Measurements from ENCODE around the gene STK24. TPM values are rescaled to one million over a fixed set of nuclear protein-coding genes. Genes with fewer than 3 reads are reported as not detected.

STK24 gene
- total RNA-seq, 4 donors from 2014 or later: 55.3 to 96.3 (median 83.9) TPM

DNA sequence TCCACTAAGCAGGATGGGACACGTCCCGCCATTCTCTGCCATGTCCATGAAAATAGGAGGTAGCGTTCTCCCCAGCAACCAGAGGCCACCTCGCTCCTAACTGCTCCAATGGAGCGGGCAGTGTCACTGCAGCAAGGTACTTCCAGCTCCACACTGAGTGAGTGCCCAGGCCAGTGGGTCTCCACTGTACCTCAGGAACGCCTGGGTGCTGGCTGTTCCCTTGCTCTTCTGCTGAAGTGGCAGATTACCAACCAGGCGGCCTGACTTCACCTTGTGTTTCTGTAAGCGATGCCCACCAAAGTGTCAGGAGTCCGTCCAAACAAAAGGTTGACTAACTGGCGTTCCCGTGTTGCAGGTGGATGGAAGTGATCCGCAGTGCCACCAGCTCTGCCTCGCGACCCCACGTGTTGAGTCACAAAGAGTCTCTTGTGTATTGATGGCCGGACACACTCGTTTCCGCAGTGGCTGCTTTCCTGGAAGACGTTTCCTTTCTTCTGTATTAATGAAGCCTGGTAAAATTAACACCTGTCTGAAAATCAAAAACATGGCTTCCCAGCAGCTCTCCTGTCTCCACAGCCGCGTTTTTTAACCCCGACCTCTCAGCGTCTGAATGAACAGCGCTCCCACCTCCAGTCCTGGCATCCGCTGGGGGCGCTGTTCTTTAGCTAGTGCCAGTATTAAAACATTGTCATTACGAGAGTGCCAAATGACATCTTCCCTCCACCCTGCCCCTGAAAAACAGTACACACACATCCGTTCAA, 128.8 kb downstream of the STK24 start:
- ATAC-seq (ENCODE audit: low FRiP score) (no peak), DNase-seq (ENCODE audit: low spot score) (peak; percentile 42)
- TF ChIP-seq, protein P1, sequence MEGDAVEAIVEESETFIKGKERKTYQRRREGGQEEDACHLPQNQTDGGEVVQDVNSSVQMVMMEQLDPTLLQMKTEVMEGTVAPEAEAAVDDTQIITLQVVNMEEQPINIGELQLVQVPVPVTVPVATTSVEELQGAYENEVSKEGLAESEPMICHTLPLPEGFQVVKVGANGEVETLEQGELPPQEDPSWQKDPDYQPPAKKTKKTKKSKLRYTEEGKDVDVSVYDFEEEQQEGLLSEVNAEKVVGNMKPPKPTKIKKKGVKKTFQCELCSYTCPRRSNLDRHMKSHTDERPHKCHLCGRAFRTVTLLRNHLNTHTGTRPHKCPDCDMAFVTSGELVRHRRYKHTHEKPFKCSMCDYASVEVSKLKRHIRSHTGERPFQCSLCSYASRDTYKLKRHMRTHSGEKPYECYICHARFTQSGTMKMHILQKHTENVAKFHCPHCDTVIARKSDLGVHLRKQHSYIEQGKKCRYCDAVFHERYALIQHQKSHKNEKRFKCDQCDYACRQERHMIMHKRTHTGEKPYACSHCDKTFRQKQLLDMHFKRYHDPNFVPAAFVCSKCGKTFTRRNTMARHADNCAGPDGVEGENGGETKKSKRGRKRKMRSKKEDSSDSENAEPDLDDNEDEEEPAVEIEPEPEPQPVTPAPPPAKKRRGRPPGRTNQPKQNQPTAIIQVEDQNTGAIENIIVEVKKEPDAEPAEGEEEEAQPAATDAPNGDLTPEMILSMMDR (IDR thresholded peaks at IDR 0.05): no peak

DNA sequence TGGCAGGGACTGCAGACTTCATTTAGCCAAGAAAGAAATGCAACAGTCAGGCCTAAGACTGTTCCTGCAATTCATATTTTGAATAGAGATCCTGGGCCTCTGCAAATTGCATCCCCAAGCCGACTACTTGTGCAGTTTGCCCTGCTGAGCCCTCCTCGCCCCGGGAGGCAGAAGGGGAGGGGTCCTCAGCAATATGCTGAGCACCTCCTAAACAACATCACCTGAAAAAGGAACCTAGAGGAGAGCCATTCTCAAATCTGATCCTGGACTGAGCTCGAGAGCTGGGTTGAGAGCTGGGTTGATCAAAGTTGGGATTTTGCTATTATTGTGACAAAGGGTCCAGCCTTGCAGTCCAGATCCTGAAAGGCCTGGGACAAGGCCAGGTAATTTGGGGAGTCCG, 129.8 kb downstream of the STK24 start:
- ATAC-seq (ENCODE audit: low FRiP score) (no peak), DNase-seq (ENCODE audit: low spot score) (no peak)
- TF ChIP-seq, protein P1 (IDR thresholded peaks at IDR 0.05): no peak

DNA sequence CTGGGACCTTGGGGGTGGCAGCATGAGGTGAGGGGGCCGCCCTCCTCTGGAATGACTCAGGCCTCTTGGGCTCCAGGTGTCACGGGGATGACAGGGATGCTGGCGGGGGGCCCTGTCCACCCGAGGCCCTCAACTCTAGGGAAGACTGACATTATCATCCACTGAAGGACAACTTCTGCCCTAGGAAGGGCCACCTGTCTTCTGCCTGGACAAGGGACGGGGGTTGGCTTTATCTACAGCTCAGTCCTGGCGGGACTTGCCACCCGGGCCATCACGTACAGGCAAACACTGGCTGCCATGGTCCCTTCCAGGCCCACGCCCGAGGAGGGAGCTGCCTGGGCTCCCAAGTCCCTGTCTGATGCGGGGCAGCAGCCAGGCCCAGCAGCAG, 130.7 kb downstream of the STK24 start:
- no peak for DNase-seq (ENCODE audit: low spot score)
- TF ChIP-seq, protein P1 (IDR thresholded peaks at IDR 0.05): no peak
- ATAC-seq (ENCODE audit: low FRiP score): no peak

DNA sequence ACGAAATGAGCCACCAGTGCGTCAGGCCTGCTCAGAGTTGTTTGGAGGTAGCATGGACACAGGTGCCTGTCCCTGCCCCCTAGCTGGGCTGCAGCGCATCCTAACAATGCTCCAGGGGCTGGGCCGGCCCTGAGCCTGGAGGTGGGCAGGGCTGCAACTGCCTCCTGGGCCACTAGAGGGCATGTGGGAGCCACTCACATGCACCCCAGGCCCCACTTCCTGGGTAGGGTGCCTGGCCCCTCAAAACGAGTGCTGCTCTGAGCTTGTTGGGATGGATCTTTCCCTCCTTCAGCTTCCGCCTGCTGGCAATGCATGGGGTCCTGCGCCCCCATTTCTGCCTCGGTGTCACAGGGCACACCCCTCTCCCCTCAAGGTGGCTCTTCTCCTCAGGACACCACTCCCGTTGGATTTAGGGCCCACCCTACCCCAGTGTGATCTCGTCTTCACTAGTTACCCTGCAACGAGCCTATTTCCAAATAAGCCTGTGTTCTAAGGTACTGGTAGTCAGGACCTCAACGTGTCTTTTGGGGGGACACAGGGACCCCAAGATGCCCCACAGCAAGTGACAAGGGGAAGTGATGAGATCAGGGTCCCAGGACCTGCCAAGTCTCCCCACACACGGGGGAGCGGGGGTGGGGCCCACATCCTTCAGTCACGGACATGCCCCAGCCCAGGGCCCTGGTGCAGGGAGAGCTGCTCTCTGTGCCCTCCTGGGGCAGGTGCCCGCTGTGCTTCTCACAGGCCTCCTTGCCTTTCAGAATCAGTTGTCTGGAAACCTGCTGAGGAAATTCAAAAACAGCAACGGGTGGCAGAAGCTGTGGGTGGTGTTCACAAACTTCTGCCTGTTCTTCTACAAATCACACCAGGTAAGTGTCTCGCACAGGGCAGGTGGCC, 131.3 kb downstream of the STK24 start:
- ATAC-seq (ENCODE audit: low FRiP score) (peak; percentile 81), DNase-seq (ENCODE audit: low spot score) (peak; percentile 75)
- TF ChIP-seq, protein P1 (IDR thresholded peaks at IDR 0.05): peak in 1 of 3 donors; percentile 94

DNA sequence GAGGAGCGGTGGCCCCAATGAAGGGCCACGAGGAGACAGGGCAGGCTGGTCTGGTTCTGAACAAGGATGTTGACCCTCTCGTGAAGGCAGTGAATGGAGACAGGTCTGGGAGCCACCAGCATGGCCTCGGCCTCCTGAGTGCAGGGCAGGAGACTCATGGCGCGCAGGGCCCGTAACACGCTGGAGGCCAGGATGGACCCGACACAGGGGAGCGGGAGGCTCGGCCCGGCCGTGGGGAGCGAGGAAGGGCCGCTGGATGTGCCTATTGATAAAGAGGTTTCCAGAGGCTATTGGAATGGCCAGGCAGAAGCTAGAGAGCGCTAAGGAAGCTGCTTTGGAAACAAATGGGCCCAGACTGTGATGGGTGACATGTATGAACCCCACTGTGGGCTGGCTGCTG, 132.5 kb downstream of the STK24 start:
- TF ChIP-seq, protein P1 (IDR thresholded peaks at IDR 0.05): no peak
- ATAC-seq (ENCODE audit: low FRiP score) (no peak), DNase-seq (ENCODE audit: low spot score) (no peak)

DNA sequence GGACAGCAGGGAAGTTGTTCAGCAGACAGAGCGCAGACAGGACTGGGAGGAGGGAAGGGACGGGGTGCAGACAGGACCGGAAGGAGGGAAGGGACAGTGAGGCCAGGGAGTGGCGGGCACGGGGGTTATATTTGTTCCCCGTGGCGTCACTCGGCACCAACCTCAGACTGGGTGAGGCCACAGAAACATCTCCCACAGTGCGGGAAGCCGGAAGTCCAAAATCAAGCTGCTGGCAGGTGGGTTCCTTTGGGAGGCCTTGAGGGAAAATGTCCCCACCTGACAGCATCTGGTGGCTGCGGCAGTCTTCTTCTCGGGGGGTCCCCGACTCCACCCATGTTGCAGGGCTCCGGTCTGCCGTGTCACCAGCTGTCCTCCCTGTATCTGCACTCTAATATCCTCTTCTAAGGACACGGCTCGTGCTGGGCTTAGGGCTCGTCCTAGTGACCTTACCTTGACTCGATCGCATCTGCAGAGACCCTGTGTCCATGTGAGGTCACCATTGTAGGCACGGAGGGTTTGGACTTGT, 133.0 kb downstream of the STK24 start:
- ATAC-seq (ENCODE audit: low FRiP score) (no peak), DNase-seq (ENCODE audit: low spot score) (no peak)
- TF ChIP-seq, protein P1 (IDR thresholded peaks at IDR 0.05): no peak
